HL-60 (cell line): ENCODE data around the gene XPNPEP3.

Source experiments
- CTCF ChIP-seq: IDR thresholded peaks from one replicate; pipeline ENCODE4 v1.5.1; 2011; ENCODE audit warnings: low read length, control low read depth, inconsistent platforms; ENCODE audit not compliant: insufficient read depth
- POLR2AphosphoS5 ChIP-seq: IDR thresholded peaks from 2 replicates; pipeline ENCODE4 v1.6.1; 2012; ENCODE audit warnings: low read depth
- SPI1 ChIP-seq: IDR thresholded peaks from 2 replicates; pipeline ENCODE4 v1.6.1; 2012; ENCODE audit warnings: low read depth, mild to moderate bottlenecking, borderline replicate concordance

- TF ChIP-seq CTCF = no peak
- TF ChIP-seq POLR2AphosphoS5 = no peak
- TF ChIP-seq SPI1 = no peak
Observed at GRCh38 chr22:40844951-40845350, 12.0 kb upstream of the XPNPEP3 start.
